ENCODE measurements around the gene SHISAL1. TPM values are rescaled to one million over a fixed set of nuclear protein-coding genes. Genes with fewer than 3 reads are reported as not detected.

Gene SHISAL1
- total and polyA plus RNA-seq, 10 of the 15 experiments (the other 5 are each of a cell fraction or from before 2014, with no cell fraction given): not detected

GRCh38 chr22:44245438-44245837 is 67.3 kb downstream of the SHISAL1 start:
- 51% methylated on average over 7 of the region's 7 CpGs for WGBS (ENCODE audit: insufficient coverage, insufficient replicate concordance, low lambda C conversion rate, missing lambda C conversion rate)
- in situ Hi-C loops (cut with MboI) (no loop called here), intact Hi-C loops (cut with micrococcal nuclease; ENCODE audit: unreplicated experiment) (no loop called here)
- no peaks in the 10 kb centered on the region; a peak in 2 of 4 replicates for H3K27me3 ChIP-seq (replicated peaks in 1 of 2; ENCODE audit: control insufficient read depth in 2 of 2, insufficient read depth in 2 of 2, low read length in 1 of 2)
- H3K4me2 ChIP-seq (ENCODE audit: control insufficient read depth, insufficient read depth): no peak overlapping the region
- no peak for DNase-seq (ENCODE audit: low read depth, low spot score)
- ChIA-PET CTCF (no interaction called here), SMC1A (ENCODE audit: uncharacterized antibody, unreplicated experiment) (no interaction called here), POLR2A (no interaction called here), RAD21 (ENCODE audit: unreplicated experiment) (no interaction called here)
- TF ChIP-seq RB1 (IDR thresholded peaks at IDR 0.05; ENCODE audit: borderline replicate concordance) (no peak), RBBP5 (conservative IDR thresholded peaks at IDR 0.05) (no peak), IKZF2 (IDR thresholded peaks at IDR 0.05) (no peak), TBL1XR1 (IDR thresholded peaks at IDR 0.05; ENCODE audit: low read depth, low read length) (no peak), ZNF217 (IDR thresholded peaks at IDR 0.05) (no peak)
- no peaks in the 10 kb centered on the region for H4K20me1 ChIP-seq (ENCODE audit: control insufficient read depth, insufficient read depth)
- BruUV-seq (replicated peaks): no TSS peak
- H2AFZ ChIP-seq (ENCODE audit: control insufficient read depth, low read depth, low read length): no peak overlapping the region
- no peaks in the 10 kb centered on the region for H3K36me3 ChIP-seq (ENCODE audit: control insufficient read depth in 2 of 2, insufficient read depth in 2 of 2, low read length in 1 of 2)
- H3K79me2 ChIP-seq (ENCODE audit: control insufficient read depth, insufficient read depth, low read length): no peaks in the 10 kb centered on the region
- H3K4me1 ChIP-seq (ENCODE audit: control insufficient read depth, insufficient read depth, low read length): no peaks in the 10 kb centered on the region
- no peak for ATAC-seq
- FAIRE-seq: no peak
- no peak overlapping the region for H3K9ac ChIP-seq (ENCODE audit: control insufficient read depth, insufficient read depth, low read length)
- no peak overlapping the region for H3K4me3 ChIP-seq
- peaks cover 3% of the 10 kb centered on the region; the same call in 2 of the 3 replicates for H3K9me3 ChIP-seq (replicated peaks; ENCODE audit: control insufficient read depth, insufficient read depth, low read length)
- no peak overlapping the region for H3K27ac ChIP-seq (ENCODE audit: control insufficient read depth, insufficient read depth)

- no peaks in the 10 kb centered on the region for H3K79me2 ChIP-seq (ENCODE audit: control insufficient read depth, insufficient read depth, low read length)
- H3K27me3 ChIP-seq (replicated peaks in 1 of 2; ENCODE audit: control insufficient read depth in 2 of 2, insufficient read depth in 2 of 2, low read length in 1 of 2): no peaks in the 10 kb centered on the region; a peak in 2 of 4 replicates
- H4K20me1 ChIP-seq (ENCODE audit: control insufficient read depth, insufficient read depth): no peaks in the 10 kb centered on the region
- DNase-seq (ENCODE audit: low read depth, low spot score) (no peak), FAIRE-seq (no peak), ATAC-seq (no peak)
- no peak overlapping the region for H2AFZ ChIP-seq (ENCODE audit: control insufficient read depth, low read depth, low read length)
- BruUV-seq (replicated peaks): no TSS peak
- no peak overlapping the region for H3K27ac ChIP-seq (ENCODE audit: control insufficient read depth, insufficient read depth)
- H3K4me1 ChIP-seq (ENCODE audit: control insufficient read depth, insufficient read depth, low read length): no peaks in the 10 kb centered on the region
- 44% methylated on average over 9 of the region's 9 CpGs for WGBS (ENCODE audit: insufficient coverage, insufficient replicate concordance, low lambda C conversion rate, missing lambda C conversion rate)
- H3K4me3 ChIP-seq: no peak overlapping the region
- intact Hi-C loops (cut with micrococcal nuclease; ENCODE audit: unreplicated experiment) (no loop called here), in situ Hi-C loops (cut with MboI) (no loop called here)
- ChIA-PET RAD21 (ENCODE audit: unreplicated experiment) (no interaction called here), CTCF (no interaction called here), SMC1A (ENCODE audit: uncharacterized antibody, unreplicated experiment) (no interaction called here), POLR2A (no interaction called here)
- H3K36me3 ChIP-seq (ENCODE audit: control insufficient read depth in 2 of 2, insufficient read depth in 2 of 2, low read length in 1 of 2): no peaks in the 10 kb centered on the region
- H3K9ac ChIP-seq (ENCODE audit: control insufficient read depth, insufficient read depth, low read length): no peak overlapping the region
- H3K9me3 ChIP-seq (replicated peaks; ENCODE audit: control insufficient read depth, insufficient read depth, low read length): no peaks in the 10 kb centered on the region
- H3K4me2 ChIP-seq (ENCODE audit: control insufficient read depth, insufficient read depth): no peak overlapping the region
- no peak for TF ChIP-seq SRF (IDR thresholded peaks at IDR 0.05; ENCODE audit: low read depth in 2 of 2, low read length in 2 of 2)
- no peak for TF ChIP-seq MYB (IDR thresholded peaks at IDR 0.05; ENCODE audit: borderline replicate concordance, low read depth, low read length)
- no peak for TF ChIP-seq CTCF (IDR thresholded peaks at IDR 0.05 in 2 of 3, conservative IDR thresholded peaks at IDR 0.05 in 1 of 3; ENCODE audit: control insufficient read depth in 2 of 3, extremely low read depth in 1 of 3, insufficient read depth in 1 of 3, low read depth in 3 of 3, low read length in 3 of 3)
- no peak for TF ChIP-seq ELK1 (IDR thresholded peaks at IDR 0.05; ENCODE audit: low read depth, low read length)
- no peak for TF ChIP-seq MTA2 (IDR thresholded peaks at IDR 0.05; ENCODE audit: low read depth)
- no peak for TF ChIP-seq ZNF24 (IDR thresholded peaks at IDR 0.05)
- no peak for TF ChIP-seq HDGF (IDR thresholded peaks at IDR 0.05)
- TF ChIP-seq SIX5 (IDR thresholded peaks at IDR 0.05; ENCODE audit: low read depth, low read length, severe bottlenecking): no peak
- TF ChIP-seq MAX (IDR thresholded peaks at IDR 0.05; ENCODE audit: low read depth, low read length): no peak
- no peak for TF ChIP-seq TCF12 (IDR thresholded peaks at IDR 0.05; ENCODE audit: low read depth, low read length)
- TF ChIP-seq ASH2L (IDR thresholded peaks at IDR 0.05; ENCODE audit: borderline replicate concordance, low read depth): no peak
Measured at GRCh38 chr22:44244265-44244822, 68.4 kb downstream of the SHISAL1 start.

Data from GM12878 (cell line).